ENCODE data around the gene ARHGAP9. TPM values are rescaled to one million over a fixed set of nuclear protein-coding genes. Genes with fewer than 3 reads are reported as not detected.

The ARHGAP9 gene
- polyA plus RNA-seq, 1 of the 3 experiments (the other 2 are of a cell fraction), result 0.66 TPM

GRCh38 chr12:57489157-57489641, 9.5 kb upstream of the ARHGAP9 start:
- Histone ChIP-seq H3F3A (replicated peaks; ENCODE audit: insufficient read depth) (peaks cover 7% of the 10 kb centered on the region), H2AFZ (ENCODE audit: low read depth) (no peak overlapping the region), H3K4me1 (ENCODE audit: control insufficient read depth in 1 of 2, insufficient read depth in 2 of 2, low read depth in 1 of 2, low read length in 1 of 2) (peaks cover 6 to 9% of the 10 kb centered on the region in 2 experiments; a peak in 3 of 4 replicates), H3K9ac (peak overlapping the region; percentile 94), H4K20me1 (ENCODE audit: insufficient read depth) (0 out of 2 replicates have a peak, but pooled peaks cover 4% of the 10 kb centered on the region), H3K4me3 (ENCODE audit: low read depth in 2 of 2, low read length in 1 of 2) (peak overlapping the region; percentile 77 to 100), H3K9me3 (no peaks in the 10 kb centered on the region), H3K79me2 (ENCODE audit: insufficient read depth) (peaks cover 40% of the 10 kb centered on the region), H3K27me3 (ENCODE audit: insufficient read depth) (no peaks in the 10 kb centered on the region), H3K27ac (ENCODE audit: low read depth in 2 of 2, low read length in 1 of 2) (no peak overlapping the region; a peak in 1 of 4 replicates), H3K4me2 (peak overlapping the region; percentile 90), H3K36me3 (replicated peaks in 1 of 2; ENCODE audit: control insufficient read depth in 1 of 2, insufficient read depth in 2 of 2, low read length in 1 of 2) (peaks cover 33 to 49% of the 10 kb centered on the region in 2 experiments), H3K9me2 (no peaks in the 10 kb centered on the region)
- TF ChIP-seq, protein P1, sequence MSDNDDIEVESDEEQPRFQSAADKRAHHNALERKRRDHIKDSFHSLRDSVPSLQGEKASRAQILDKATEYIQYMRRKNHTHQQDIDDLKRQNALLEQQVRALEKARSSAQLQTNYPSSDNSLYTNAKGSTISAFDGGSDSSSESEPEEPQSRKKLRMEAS (IDR thresholded peaks at IDR 0.05; ENCODE audit: low read depth), result no peak
- TF ChIP-seq ZBTB33 (IDR thresholded peaks at IDR 0.05; ENCODE audit: borderline replicate concordance, low read depth) (no peak), MXI1 (IDR thresholded peaks at IDR 0.05; ENCODE audit: low read depth, low read length) (no peak), SMC3 (IDR thresholded peaks at IDR 0.05; ENCODE audit: low read depth, low read length) (no peak), RCOR1 (IDR thresholded peaks at IDR 0.05; ENCODE audit: low read length) (no peak), EZH2phosphoT487 (IDR thresholded peaks at IDR 0.05; ENCODE audit: borderline replicate concordance, low read depth) (no peak), TEAD4 (IDR thresholded peaks at IDR 0.05; ENCODE audit: borderline replicate concordance, insufficient read depth) (no peak)
- DNase-seq, result no peak
- CTCF ChIA-PET, result interaction anchor here (1.6 to 6.1 kb wide), 3 partner anchors 15 to 30 kb away, joined by 5 to 28 read pairs (median 7); partner anchors contain the start of gene GLI1
- POLR2A ChIA-PET, result interaction anchor here (0.6 to 2.1 kb wide), 4 partner anchors 8 to 31 kb away, joined by 3 to 7 read pairs (median 5); partner anchors contain the start of gene DDIT3
- WGBS (ENCODE audit: low lambda C conversion rate), result 64% methylated on average over 5 of the region's 5 CpGs

GRCh38 chr12:57488402-57489156, 8.9 kb upstream of the ARHGAP9 start:
- 0 out of 2 replicates have a peak, but pooled peaks cover 4% of the 10 kb centered on the region for H4K20me1 ChIP-seq (ENCODE audit: insufficient read depth)
- H3K4me1 ChIP-seq (ENCODE audit: control insufficient read depth in 1 of 2, insufficient read depth in 2 of 2, low read depth in 1 of 2, low read length in 1 of 2), result peaks cover 6 to 9% of the 10 kb centered on the region in 2 experiments; a peak in 3 of 4 replicates
- TF ChIP-seq EZH2phosphoT487 (IDR thresholded peaks at IDR 0.05; ENCODE audit: borderline replicate concordance, low read depth) (no peak), ZBTB33 (IDR thresholded peaks at IDR 0.05; ENCODE audit: borderline replicate concordance, low read depth) (no peak), FOXJ3 (CRISPR knock-in tag; IDR thresholded peaks at IDR 0.05) (peak; percentile 29; the same call in 1 of the 2 replicates), SMC3 (IDR thresholded peaks at IDR 0.05; ENCODE audit: low read depth, low read length) (no peak)
- WGBS (ENCODE audit: low lambda C conversion rate), result 6% methylated on average over 11 of the region's 11 CpGs
- peak overlapping the region; percentile 49; the same call in 1 of the 2 replicates for H2AFZ ChIP-seq (ENCODE audit: low read depth)
- H3F3A ChIP-seq (replicated peaks; ENCODE audit: insufficient read depth), result peaks cover 10% of the 10 kb centered on the region
- ChIA-PET POLR2A (interaction anchor here (0.6 to 2.1 kb wide), 8 partner anchors 9 to 1529 kb away, joined by 3 to 7 read pairs (median 4); partner anchors contain the start of genes DDIT3 and LRP1), CTCF (interaction anchor here (1.6 to 6.1 kb wide), 3 partner anchors 14 to 30 kb away, joined by 5 to 28 read pairs (median 7); partner anchors contain the start of gene GLI1)
- peak overlapping the region; percentile 77 to 100 for H3K4me3 ChIP-seq (ENCODE audit: low read depth in 2 of 2, low read length in 1 of 2)
- peak; percentile 58 for DNase-seq
- H3K27me3 ChIP-seq (ENCODE audit: insufficient read depth), result no peaks in the 10 kb centered on the region
- H3K79me2 ChIP-seq (ENCODE audit: insufficient read depth), result peaks cover 40% of the 10 kb centered on the region
- H3K27ac ChIP-seq (ENCODE audit: low read depth in 2 of 2, low read length in 1 of 2), result peak overlapping the region; percentile 73 to 74
- no peaks in the 10 kb centered on the region for H3K9me3 ChIP-seq
- no peaks in the 10 kb centered on the region for H3K9me2 ChIP-seq
- peak overlapping the region; percentile 94 for H3K9ac ChIP-seq
- peaks cover 33 to 45% of the 10 kb centered on the region in 2 experiments for H3K36me3 ChIP-seq (replicated peaks in 1 of 2; ENCODE audit: control insufficient read depth in 1 of 2, insufficient read depth in 2 of 2, low read length in 1 of 2)
- peak overlapping the region; percentile 90 for H3K4me2 ChIP-seq

Measured in SK-N-SH (cell line).